K562 (cell line): ENCODE data around the gene JAKMIP1. TPM values are rescaled to one million over a fixed set of nuclear protein-coding genes. Genes with fewer than 3 reads are reported as not detected.
A peak's percentile ranks its signal among the peaks of the same experiment; 100 is the strongest.

Source experiments
- ATAC-seq: fragments of 200-7000 bp; cut with Tn5 transposase; 3 replicates; pipeline ENCODE4 v1.9.1; 2020; ENCODE audit warnings: moderate library complexity
- BruUV-seq: library from RNA; stranded (reverse); fragments of 400-500 nt; replicated peaks from 2 replicates; lab custom pipeline; 2021; lab: Mats Ljungman, UMichigan
- CTCF ChIA-PET: fragments of 300-600 bp; formaldehyde crosslinking; extraction: SDS; loops from one replicate; lab custom pipeline; 2021; ENCODE audit warnings: low intra/inter-chr PET ratio; lab: Yijun Ruan, JAX
- POLR2A ChIA-PET: fragments of 300-600, 350-650 bp; sonication (Branson Sonifier 250); formaldehyde crosslinking; extraction: SDS; loops from one replicate; lab custom pipeline; 2021; ENCODE audit warnings: antibody characterized with exemption, inconsistent platforms; lab: Yijun Ruan, JAX
- DNase-seq, 4 experiments: peaks; one replicate each; pipeline versions ENCODE4 v3.0.0 to v3.0.0-alpha.2; 2011 to 2018; ENCODE audit warnings: low spot score in 3 of 4, mixed read lengths in 3 of 4; ENCODE audit errors: extremely low read depth in 1 of 4
- FAIRE-seq: peaks from 2 replicates; lab custom pipeline; 2011; peaks lifted over from hg19 to GRCh38; lab: Jason Lieb, UNC
- H2AFZ ChIP-seq: 2 replicates; pipeline ENCODE4 v1.6.0; 2011; ENCODE audit warnings: low read depth, low read length, control low read depth, inconsistent platforms
- H3K27ac ChIP-seq: fragments of 200-600 bp; 3 replicates; pipeline ENCODE4 v1.8.0; 2011; ENCODE audit warnings: low read depth, mild to moderate bottlenecking, control low read depth, inconsistent platforms, low read length, moderate library complexity, mixed read lengths; ENCODE audit errors: extremely low read depth
- H3K27me3 ChIP-seq, 2 experiments: fragments of 300-600 bp in 1 of 2; 2 replicates in 1 of 2; 3 replicates in 1 of 2; pipeline versions ENCODE4 v1.6.0 to v1.8.0; 2011; ENCODE audit warnings: inconsistent platforms in 2 of 2, low read length in 2 of 2, mild to moderate bottlenecking in 1 of 2, mixed read lengths in 1 of 2, moderate library complexity in 1 of 2; ENCODE audit not compliant: control insufficient read depth in 2 of 2, insufficient read depth in 2 of 2
- H3K36me3 ChIP-seq: fragments of 300-600 bp; 3 replicates; pipeline ENCODE4 v1.8.0; 2011; ENCODE audit warnings: mild to moderate bottlenecking, low read length, inconsistent platforms; ENCODE audit not compliant: control insufficient read depth, insufficient read depth
- H3K4me1 ChIP-seq, 2 experiments: fragments of 200-600 bp in 1 of 2; replicated peaks in 1 of 2; 2 replicates in 1 of 2; 3 replicates in 1 of 2; pipeline versions ENCODE4 v1.5.1 to v1.8.0; 2011; ENCODE audit warnings: inconsistent platforms in 2 of 2, low read length in 2 of 2, mild to moderate bottlenecking in 1 of 2, mixed read lengths in 1 of 2, moderate library complexity in 1 of 2; ENCODE audit not compliant: control insufficient read depth in 2 of 2, insufficient read depth in 2 of 2
- H3K4me2 ChIP-seq: 2 replicates; pipeline ENCODE4 v1.6.1; 2011; ENCODE audit warnings: low read length, control low read depth, inconsistent platforms, mixed read lengths; ENCODE audit not compliant: insufficient read depth
- H3K4me3 ChIP-seq: fragments of 200-600 bp; sonication (generic), shearing (Covaris generic); 2 replicates; pipeline ENCODE4 v1.5.1; 2016; ENCODE audit warnings: control low read depth, inconsistent platforms
- H3K79me2 ChIP-seq: fragments of 200-600 bp; 3 replicates; pipeline ENCODE4 v1.8.0; 2011; ENCODE audit warnings: low read length, inconsistent platforms; ENCODE audit not compliant: control insufficient read depth, insufficient read depth
- H3K9ac ChIP-seq, 2 experiments: 2 replicates each; pipeline versions ENCODE4 v1.6.0 to v1.6.1; 2011; ENCODE audit warnings: low read depth in 2 of 2, low read length in 2 of 2, control low read depth in 1 of 2, inconsistent platforms in 1 of 2, mild to moderate bottlenecking in 1 of 2, mixed read lengths in 1 of 2; ENCODE audit not compliant: insufficient read depth in 1 of 2
- H3K9me1 ChIP-seq: one replicate; pipeline ENCODE4 v1.6.0; 2011; ENCODE audit warnings: inconsistent platforms, mild to moderate bottlenecking, low read length, moderate library complexity; ENCODE audit not compliant: control insufficient read depth, insufficient read depth
- H3K9me3 ChIP-seq: replicated peaks from 2 replicates; pipeline ENCODE4 v1.5.1; 2011; ENCODE audit warnings: low read depth, low read length, inconsistent platforms; ENCODE audit not compliant: control insufficient read depth, insufficient read depth
- H4K20me1 ChIP-seq: replicated peaks from 2 replicates; pipeline ENCODE4 v1.6.1; 2011; ENCODE audit warnings: low read length, inconsistent platforms, mixed read lengths; ENCODE audit not compliant: control insufficient read depth, insufficient read depth
- ATF1 ChIP-seq, 2 experiments: fragments of 450-650 bp in 1 of 2; IDR thresholded peaks; 2 replicates each; pipeline ENCODE4 v1.6.1; 2016; ENCODE audit warnings: missing compliant biosample characterization in 1 of 2, missing genetic modification characterization in 1 of 2
- BRD9 ChIP-seq: fragments of 450-650 bp; IDR thresholded peaks from 2 replicates; pipeline ENCODE4 v1.6.1; 2018; ENCODE audit warnings: low read depth; ENCODE audit not compliant: partially characterized antibody
- CREBBP ChIP-seq: IDR thresholded peaks from one replicate; pipeline ENCODE4 v1.6.1; 2012; ENCODE audit warnings: low read depth, mild to moderate bottlenecking, control low read depth, inconsistent platforms, low read length
- KDM2B ChIP-seq: fragments of 250-450 bp; sonication (Bioruptor Pico); IDR thresholded peaks from 2 replicates; pipeline ENCODE4 v1.8.0; 2021; ENCODE audit warnings: mild to moderate bottlenecking, moderate library complexity
- L3MBTL2 ChIP-seq: fragments of 450-650 bp; IDR thresholded peaks from 2 replicates; pipeline ENCODE4 v1.6.1; 2016; ENCODE audit warnings: mild to moderate bottlenecking, moderate library complexity
- NFXL1 ChIP-seq: fragments of 450-650 bp; formaldehyde crosslinking; IDR thresholded peaks from 2 replicates; pipeline ENCODE4 v1.4.0; 2021; ENCODE audit warnings: mild to moderate bottlenecking
- RAD51 ChIP-seq: fragments of 450-650 bp; IDR thresholded peaks from 2 replicates; pipeline ENCODE4 v1.7.1; 2016; ENCODE audit warnings: low read depth, mild to moderate bottlenecking, borderline replicate concordance
- RBFOX2 ChIP-seq: fragments of 200-400 bp; formaldehyde crosslinking; IDR thresholded peaks from 2 replicates; pipeline ENCODE4 v1.6.1; 2017; ENCODE audit warnings: low read depth, mild to moderate bottlenecking, low read length, moderate library complexity
- SPI1 ChIP-seq: IDR thresholded peaks from 2 replicates; pipeline ENCODE4 v1.6.1; 2011; ENCODE audit warnings: low read depth, low read length, control low read depth, borderline replicate concordance
- TCF7 ChIP-seq: sonication (generic); IDR thresholded peaks from 2 replicates; pipeline ENCODE4 v1.6.1; 2016; ENCODE audit warnings: antibody characterized with exemption, borderline replicate concordance
- USF1 ChIP-seq: sonication (generic); formaldehyde crosslinking; IDR thresholded peaks from 2 replicates; pipeline ENCODE4 v1.9.0; 2022; ENCODE audit warnings: mild to moderate bottlenecking, missing genetic modification reagents
- ZBED1 ChIP-seq: IDR thresholded peaks from 2 replicates; pipeline ENCODE4 v1.6.1; 2014
- ZNF12 ChIP-seq: sonication (generic); formaldehyde crosslinking; IDR thresholded peaks from 2 replicates; pipeline ENCODE4 v1.4.0; 2020; ENCODE audit warnings: mild to moderate bottlenecking, missing genetic modification reagents
- WGBS: fragments of 100-300 bp; shearing (Covaris generic); methylation state at CpG from one replicate; pipeline ENCODE4 v1.1.6; 2016; ENCODE audit warnings: low coverage, mixed read lengths; ENCODE audit not compliant: insufficient coverage; ENCODE audit errors: missing lambda C conversion rate; 5-methylcytosine and 5-hydroxymethylcytosine counted together
- in situ Hi-C: fragments of 300-500 bp; cut with MboI; formaldehyde crosslinking; loops from 4 replicates; pipeline ENCODE4 v1.15.0; 2018; ENCODE audit warnings: inconsistent platforms, mixed read lengths
- intact Hi-C: fragments of 100-400 bp; cut with micrococcal nuclease; formaldehyde crosslinking; loops from 2 replicates; pipeline ENCODE4 v1.14.2; 2022
- polyA plus RNA-seq, 8 experiments: library from polyadenylated mRNA; depleted of rRNA in 4 of 8; stranded (reverse) in 5 of 8; unstranded in 3 of 8; fragments of >200 nt; fragmentation: Nextera tagmentation in 2 of 8; fragmentation: Illumina TruSeq in 1 of 8; extraction: Ambion mirVana in 2 of 8; extraction: Trizol in 1 of 8; gene quantifications; 2 replicates each; pipeline versions ENCODE4 v1.2.1 to v1.2.3, GENCODE V29; 2011 to 2014; ENCODE audit warnings: inconsistent platforms in 1 of 8, missing spikeins in 1 of 8
- total RNA-seq, 7 experiments: library from RNA; depleted of rRNA in 6 of 7; stranded (reverse); fragments of >200 nt in 6 of 7; fragmentation: Illumina TruSeq in 2 of 7; extraction: Trizol in 2 of 7; gene quantifications; 2 replicates each; pipeline versions ENCODE4 v1.2.1 to v1.2.3, GENCODE V29; 2011 to 2021; ENCODE audit warnings: low replicate concordance in 1 of 7
- TF ChIP-seq, protein P1 (sequence below): sonication (generic); formaldehyde crosslinking; IDR thresholded peaks from 2 replicates; pipeline ENCODE4 v1.5.0; 2020; ENCODE audit warnings: missing genetic modification reagents
- TF ChIP-seq, protein P2 (sequence below), 2 experiments: IDR thresholded peaks; 2 replicates each; pipeline ENCODE4 v1.6.1; 2011; ENCODE audit warnings: borderline replicate concordance in 1 of 2, control low read depth in 1 of 2, low read depth in 1 of 2, low read length in 1 of 2, mild to moderate bottlenecking in 1 of 2, mixed read lengths in 1 of 2, moderate library complexity in 1 of 2; ENCODE audit not compliant: insufficient read depth in 1 of 2, insufficient read length in 1 of 2, poor library complexity in 1 of 2, severe bottlenecking in 1 of 2; ENCODE audit errors: extremely low read depth in 1 of 2

JAKMIP1 gene
- total and polyA plus RNA-seq, 9 of the 15 experiments (the other 6 are each of a cell fraction or from before 2014, with no cell fraction given) = not detected

DNA sequence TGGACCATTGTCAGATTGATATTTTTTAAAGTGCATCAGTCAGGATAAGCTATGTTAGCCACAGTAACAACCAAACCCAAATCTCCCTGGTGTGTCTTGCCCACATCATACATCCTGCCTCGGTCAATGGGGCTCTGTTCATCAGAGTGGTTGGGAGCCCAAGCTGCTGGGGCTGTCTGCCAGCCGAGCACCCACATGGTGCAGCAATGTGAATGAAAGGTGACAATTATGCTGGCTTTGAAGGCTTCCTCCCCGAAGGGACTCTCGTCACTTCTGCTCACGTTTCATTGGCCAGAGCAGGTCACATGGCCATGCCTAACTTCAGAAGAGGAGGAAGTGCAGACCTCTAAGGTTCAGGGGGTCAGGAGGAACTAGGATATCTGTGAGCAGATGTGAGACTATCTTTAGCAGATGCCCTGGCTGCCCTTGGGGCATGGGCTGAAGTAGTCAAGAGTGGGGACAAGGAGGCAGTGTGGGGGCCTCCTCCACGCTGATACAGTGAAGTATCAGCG is 1.3 kb upstream of the JAKMIP1 start:
- Histone ChIP-seq H2AFZ (no peak overlapping the region; the same call in 1 of the 2 replicates), H3K4me3 (no peak overlapping the region), H4K20me1 (no peaks in the 10 kb centered on the region), H3K9me1 (no peaks in the 10 kb centered on the region), H3K9me3 (no peaks in the 10 kb centered on the region), H3K27ac (no peak overlapping the region), H3K4me2 (no peak overlapping the region; the same call in 1 of the 2 replicates), H3K9ac (no peak overlapping the region), H3K4me1 (peaks cover 0 to 21% of the 10 kb centered on the region in 2 experiments; a peak in 2 of 5 replicates), H3K79me2 (no peaks in the 10 kb centered on the region), H3K27me3 (peaks cover 0 to 27% of the 10 kb centered on the region in 2 experiments; a peak in 2 of 5 replicates), H3K36me3 (no peaks in the 10 kb centered on the region)
- intact Hi-C loops (no loop called here), in situ Hi-C loops (no loop called here)
- no peak for FAIRE-seq
- WGBS = 2% methylated on average over 7 of the region's 7 CpGs
- POLR2A ChIA-PET = interaction anchor here (0.9 kb wide), 1 partner anchor 18 kb away, joined by 3 read pairs; no protein-coding TSS in a partner anchor
- DNase-seq = peak in 2 of 4 experiments; percentile 13 to 15
- BruUV-seq = no TSS peak
- ATAC-seq = no peak; the same call in 2 of the 3 replicates
- CTCF ChIA-PET = no interaction called here
- no peak for TF ChIP-seq CREBBP
- peak; percentile 94 for TF ChIP-seq ZNF12
- no peak for TF ChIP-seq TCF7
- no peak for TF ChIP-seq NFXL1 (CRISPR knock-in tag)
- TF ChIP-seq ZBED1 = no peak
- TF ChIP-seq L3MBTL2 = peak; percentile 14; the same call in 1 of the 2 replicates
- no peak for TF ChIP-seq RBFOX2
- TF ChIP-seq, protein P1, sequence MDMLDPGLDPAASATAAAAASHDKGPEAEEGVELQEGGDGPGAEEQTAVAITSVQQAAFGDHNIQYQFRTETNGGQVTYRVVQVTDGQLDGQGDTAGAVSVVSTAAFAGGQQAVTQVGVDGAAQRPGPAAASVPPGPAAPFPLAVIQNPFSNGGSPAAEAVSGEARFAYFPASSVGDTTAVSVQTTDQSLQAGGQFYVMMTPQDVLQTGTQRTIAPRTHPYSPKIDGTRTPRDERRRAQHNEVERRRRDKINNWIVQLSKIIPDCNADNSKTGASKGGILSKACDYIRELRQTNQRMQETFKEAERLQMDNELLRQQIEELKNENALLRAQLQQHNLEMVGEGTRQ = peak; percentile 89
- TF ChIP-seq, protein P2, sequence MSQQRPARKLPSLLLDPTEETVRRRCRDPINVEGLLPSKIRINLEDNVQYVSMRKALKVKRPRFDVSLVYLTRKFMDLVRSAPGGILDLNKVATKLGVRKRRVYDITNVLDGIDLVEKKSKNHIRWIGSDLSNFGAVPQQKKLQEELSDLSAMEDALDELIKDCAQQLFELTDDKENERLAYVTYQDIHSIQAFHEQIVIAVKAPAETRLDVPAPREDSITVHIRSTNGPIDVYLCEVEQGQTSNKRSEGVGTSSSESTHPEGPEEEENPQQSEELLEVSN (IDR thresholded peaks at IDR 0.05; ENCODE audit: borderline replicate concordance in 1 of 2, extremely low read depth in 1 of 2, insufficient read depth in 1 of 2, insufficient read length in 1 of 2, low read depth in 1 of 2, low read length in 1 of 2, poor library complexity in 1 of 2, severe bottlenecking in 1 of 2) = no peak
- TF ChIP-seq SPI1 = peak; percentile 53; the same call in 1 of the 2 replicates
- TF ChIP-seq USF1 (CRISPR knock-in tag) = peak; percentile 83
- no peak for TF ChIP-seq KDM2B
- no peak for TF ChIP-seq ATF1 (CRISPR knock-in tag; IDR thresholded peaks at IDR 0.05)
- TF ChIP-seq ATF1 (tag; IDR thresholded peaks at IDR 0.05) = no peak
- TF ChIP-seq BRD9 = no peak
- TF ChIP-seq RAD51 = peak; percentile 68
